PC-9 (cell line): ENCODE results near the gene PMM2.

Experiments used
- CTCF ChIP-seq: fragments of 200-600 bp; sonication (generic); conservative IDR thresholded peaks from 2 replicates; pipeline ENCODE4 v1.6.1; 2017; ENCODE audit warnings: mixed run types, antibody characterized with exemption, mild to moderate bottlenecking, moderate library complexity
- EZH2 ChIP-seq: fragments of 200-600 bp; sonication (generic); IDR thresholded peaks from 2 replicates; pipeline ENCODE4 v1.8.0; 2017; ENCODE audit warnings: antibody characterized with exemption, low read depth

- TF ChIP-seq CTCF (no peak), EZH2 (no peak)
These were observed 64.1 kb downstream of the PMM2 start for GRCh38 chr16:8861563-8862308.
